Kidney (tissue), 11 donors: ENCODE measurements around the gene NPIPA8. TPM values are rescaled to one million over a fixed set of nuclear protein-coding genes. Genes with fewer than 3 reads are reported as not detected.
"Not testable (repeated sequence)": the region's sequence is repeated elsewhere in the genome, so short reads cannot be mapped to it uniquely, and the experiment has no call there.

ENCODE experiments used
- DNase-seq, 5 donors: peaks; one replicate each; pipeline ENCODE4 v3.0.0-alpha.2; 2013 to 2020
- FAIRE-seq: peaks from 2 replicates; lab custom pipeline; 2012; peaks lifted over from hg19 to GRCh38; lab: Jason Lieb, UNC
- H3K27ac ChIP-seq, 2 donors: one replicate each; pipeline ENCODE4 v1.7.0; 2013; ENCODE audit warnings: low read depth in 2 of 2, low read length in 2 of 2, inconsistent platforms in 1 of 2
- H3K27me3 ChIP-seq: one replicate; pipeline ENCODE4 v1.7.1; 2013; ENCODE audit warnings: low read length, inconsistent platforms; ENCODE audit not compliant: control insufficient read depth, insufficient read depth
- H3K36me3 ChIP-seq, 3 donors: one replicate each; pipeline versions ENCODE4 v1.7.0 to v1.7.1; 2013; ENCODE audit warnings: low read length in 3 of 3, control low read depth in 1 of 3, inconsistent platforms in 1 of 3; ENCODE audit not compliant: insufficient read depth in 3 of 3, control insufficient read depth in 2 of 3
- H3K4me1 ChIP-seq, 3 donors: one replicate each; pipeline versions ENCODE4 v1.7.0 to v1.7.1; 2013; ENCODE audit warnings: low read length in 3 of 3, inconsistent platforms in 1 of 3, low read depth in 1 of 3; ENCODE audit not compliant: control insufficient read depth in 2 of 3, insufficient read depth in 2 of 3
- H3K4me3 ChIP-seq, 3 donors: one replicate each; pipeline versions ENCODE4 v1.7.0 to v1.8.1; 2013; ENCODE audit warnings: low read length in 3 of 3, control low read depth in 1 of 3, inconsistent platforms in 1 of 3
- H3K9ac ChIP-seq, 3 donors: one replicate each; pipeline versions ENCODE4 v1.7.0 to v1.7.1; 2013; ENCODE audit warnings: low read length in 3 of 3, control low read depth in 1 of 3, inconsistent platforms in 1 of 3
- H3K9me3 ChIP-seq, 3 donors: one replicate each; pipeline versions ENCODE4 v1.7.0 to v1.7.1; 2013; ENCODE audit warnings: low read length in 3 of 3, control low read depth in 1 of 3, inconsistent platforms in 1 of 3; ENCODE audit not compliant: control insufficient read depth in 2 of 3, insufficient read depth in 1 of 3
- intact Hi-C: fragments of 100-400 bp; cut with DNase I; formaldehyde crosslinking; loops from one replicate; pipeline ENCODE4 v1.11.1; 2022
- polyA plus RNA-seq: library from polyadenylated mRNA; stranded (reverse); fragments of 350-450 nt; fragmentation: Illumina TruSeq; extraction: RNeasy Lipid Tissue Mini Kit (QIAGEN cat#74804); gene quantifications from one replicate; pipeline ENCODE4 v1.2.3, GENCODE V29; 2014; ENCODE audit warnings: low read depth, low replicate concordance; ENCODE audit not compliant: insufficient read depth
- total RNA-seq: library from RNA; stranded (reverse); fragmentation: NEBNext Ultra II Directional; extraction: Animal tissue kit (Norgen Biotek cat#: 25700); gene quantifications from one replicate; pipeline ENCODE4 v1.2.1, GENCODE V29; 2021
- donor health status: control.
- donor health status: control.
- donor health status: DM: yes; HTN: yes; CAD: no.
- donor health status: Normal renal cell carcinoma (clear cell type).

The NPIPA8 gene
- total and polyA plus RNA-seq, 2 donors from 2014 or later: 4.8 TPM

DNA sequence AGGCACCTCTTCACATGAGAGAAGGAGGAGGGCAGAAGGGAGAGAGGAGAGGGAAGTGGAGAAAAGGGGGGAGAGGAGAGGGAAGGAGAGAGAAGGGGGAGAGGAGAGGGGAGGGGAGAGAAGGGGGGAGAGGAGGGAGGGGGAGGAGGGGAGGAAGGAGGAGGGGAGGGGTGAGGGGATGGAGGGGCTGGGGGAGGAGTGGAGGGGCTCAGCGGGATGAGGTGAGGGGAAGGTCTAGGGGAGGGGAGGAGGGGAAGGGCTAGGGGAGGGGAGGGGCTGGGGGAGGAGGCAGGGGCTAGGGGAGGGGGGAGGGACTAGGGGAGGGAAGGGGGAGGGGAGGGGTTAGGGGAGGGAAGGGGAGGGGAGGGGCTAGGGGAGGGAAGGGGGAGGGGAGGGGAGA lies 5.5 kb upstream of the NPIPA8 start:
- H3K9me3 ChIP-seq, H3K27me3 ChIP-seq, intact Hi-C loops, H3K9ac ChIP-seq, H3K27ac ChIP-seq, H3K36me3 ChIP-seq, FAIRE-seq, DNase-seq, H3K4me3 ChIP-seq, H3K4me1 ChIP-seq: not testable (repeated sequence)

DNA sequence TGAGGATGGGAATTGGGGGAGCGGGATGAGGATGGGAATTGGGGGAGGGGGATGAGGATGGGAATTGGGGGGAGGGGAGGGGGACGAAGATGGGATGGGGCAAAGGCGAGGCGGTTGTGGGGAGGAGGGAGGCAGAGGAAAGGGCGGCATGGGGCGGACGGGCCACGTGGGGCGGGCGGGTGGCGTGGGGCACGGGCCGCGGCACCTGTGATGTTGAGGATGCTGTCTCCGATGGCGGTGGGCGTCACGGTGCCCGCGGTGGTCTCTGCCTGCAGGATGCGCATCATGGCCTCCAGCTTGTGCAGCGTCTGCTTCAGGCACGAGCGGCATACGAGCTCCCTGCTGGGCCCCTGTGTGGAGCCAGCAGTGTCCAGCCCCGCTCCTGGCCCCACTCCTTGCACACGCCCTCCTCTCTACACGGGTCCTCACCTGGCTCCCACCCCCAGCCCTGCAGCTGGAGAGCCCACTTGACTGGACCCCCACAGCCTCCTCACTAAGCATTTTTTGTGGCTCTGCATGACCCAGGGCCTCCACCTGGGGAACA lies 5.0 kb upstream of the NPIPA8 start:
- FAIRE-seq, H3K27ac ChIP-seq, intact Hi-C loops, H3K9me3 ChIP-seq, H3K36me3 ChIP-seq, H3K4me3 ChIP-seq, DNase-seq, H3K4me1 ChIP-seq, H3K9ac ChIP-seq, H3K27me3 ChIP-seq: not testable (repeated sequence)

DNA sequence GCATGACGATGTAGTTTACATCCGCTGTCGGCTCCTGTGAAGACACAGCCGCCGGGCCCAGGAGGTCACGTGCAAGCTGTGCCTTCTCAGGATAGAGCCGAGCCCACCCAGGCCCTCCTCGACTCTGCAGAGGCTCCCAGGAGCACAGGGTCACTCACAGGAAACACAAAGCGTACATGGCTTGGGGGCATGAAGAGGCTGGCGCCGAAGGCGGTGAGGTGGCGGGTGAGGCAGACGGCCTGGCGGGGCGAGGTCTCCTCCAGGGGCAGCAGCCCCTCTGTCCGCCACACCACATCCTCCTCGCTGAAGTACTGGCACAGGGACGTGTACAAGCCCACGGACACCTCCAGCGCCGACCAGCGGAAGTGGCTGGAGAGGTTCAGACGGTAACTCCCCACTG lies 2.7 kb upstream of the NPIPA8 start:
- H3K9ac ChIP-seq, H3K4me1 ChIP-seq, H3K27ac ChIP-seq, H3K27me3 ChIP-seq, intact Hi-C loops, H3K4me3 ChIP-seq, H3K36me3 ChIP-seq, H3K9me3 ChIP-seq, FAIRE-seq: not testable (repeated sequence)
- DNase-seq: peak in 1 of 5 donors; percentile 25

DNA sequence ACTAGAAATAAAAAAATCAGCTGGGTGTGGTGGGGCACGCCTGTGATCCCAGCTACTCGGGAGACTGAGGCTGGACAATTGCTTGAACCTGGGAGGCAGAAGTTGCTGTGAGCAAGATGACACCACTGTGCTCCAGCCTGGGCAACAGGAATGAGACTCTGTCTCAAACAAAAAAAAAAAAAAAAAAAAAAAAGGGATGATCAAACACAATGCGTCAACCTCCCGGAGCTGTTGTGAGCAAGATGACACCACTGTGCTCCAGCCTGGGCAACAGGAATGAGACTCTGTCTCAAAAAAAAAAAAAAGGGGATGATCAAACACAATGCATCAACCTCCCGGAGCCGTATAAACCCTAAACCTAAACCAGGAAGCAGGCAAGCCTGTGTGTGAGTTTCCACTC lies 24.7 kb downstream of the NPIPA8 start:
- intact Hi-C loops, H3K9ac ChIP-seq, H3K27ac ChIP-seq, H3K27me3 ChIP-seq, H3K36me3 ChIP-seq, DNase-seq, FAIRE-seq, H3K4me3 ChIP-seq, H3K4me1 ChIP-seq, H3K9me3 ChIP-seq: not testable (repeated sequence)

DNA sequence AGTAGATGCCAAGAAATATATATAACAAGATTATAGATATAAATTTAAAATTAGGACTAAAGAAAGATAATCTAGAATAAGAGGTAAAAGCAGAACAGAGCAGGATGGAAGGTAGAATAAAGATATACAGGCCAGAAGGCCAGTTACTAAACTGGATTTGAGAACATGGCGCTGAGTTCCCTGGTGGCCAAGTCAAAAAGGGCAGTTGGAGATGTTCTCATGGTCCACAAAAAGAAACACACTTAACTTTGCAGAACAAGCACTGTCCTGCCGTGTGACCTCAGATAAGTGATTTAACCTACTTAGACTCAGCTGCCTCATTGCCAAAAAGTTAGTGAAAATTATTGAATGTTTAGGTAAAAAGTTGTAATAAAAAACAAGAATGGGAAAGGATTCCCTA lies 27.4 kb downstream of the NPIPA8 start:
- DNase-seq, H3K36me3 ChIP-seq, FAIRE-seq, H3K4me3 ChIP-seq, intact Hi-C loops, H3K27me3 ChIP-seq, H3K9me3 ChIP-seq, H3K9ac ChIP-seq, H3K27ac ChIP-seq, H3K4me1 ChIP-seq: not testable (repeated sequence)

DNA sequence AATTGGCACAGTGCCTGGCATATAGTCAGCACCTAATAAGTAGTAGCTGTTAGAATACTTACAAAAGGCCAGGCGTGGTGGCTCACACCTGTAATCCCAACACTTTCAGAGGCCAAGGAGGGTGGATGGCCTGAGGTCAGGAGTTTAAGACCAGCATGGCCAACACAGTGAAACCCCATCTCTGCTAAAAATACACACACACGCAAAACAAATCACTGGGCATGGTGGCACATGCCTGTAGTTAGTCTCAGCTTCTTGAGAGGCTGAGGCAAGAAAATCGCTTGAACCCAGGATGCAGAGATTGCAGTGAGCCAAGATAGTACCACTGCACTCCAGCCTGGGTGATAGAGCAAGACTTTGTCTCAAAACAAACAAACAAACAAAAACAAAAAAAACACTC lies 29.3 kb downstream of the NPIPA8 start:
- intact Hi-C loops, H3K27me3 ChIP-seq, H3K4me3 ChIP-seq, H3K36me3 ChIP-seq, H3K9ac ChIP-seq, H3K4me1 ChIP-seq, FAIRE-seq, H3K9me3 ChIP-seq, H3K27ac ChIP-seq, DNase-seq: not testable (repeated sequence)

DNA sequence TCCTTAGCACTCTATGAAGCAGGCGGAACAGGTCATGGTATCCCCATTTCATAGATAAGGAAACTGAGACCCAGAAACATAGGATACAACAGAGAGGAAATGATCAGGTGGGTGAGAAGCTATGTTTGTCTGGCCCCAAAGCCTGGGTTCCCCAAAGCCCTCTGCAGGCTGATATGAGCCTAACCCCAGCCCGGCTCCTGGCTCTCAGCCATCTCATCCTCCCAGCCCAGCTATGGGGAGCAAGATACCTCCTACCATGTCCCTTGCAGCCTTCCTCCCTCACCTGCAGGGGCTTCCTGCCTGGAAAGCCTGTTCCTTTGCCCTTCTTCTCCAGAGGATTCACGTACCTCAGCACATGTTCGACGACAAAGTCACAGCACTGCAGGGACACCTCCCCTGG lies 30.5 kb downstream of the NPIPA8 start:
- H3K27ac ChIP-seq, H3K9me3 ChIP-seq, H3K4me3 ChIP-seq, DNase-seq, H3K36me3 ChIP-seq, H3K4me1 ChIP-seq, H3K27me3 ChIP-seq, FAIRE-seq, intact Hi-C loops, H3K9ac ChIP-seq: not testable (repeated sequence)

DNA sequence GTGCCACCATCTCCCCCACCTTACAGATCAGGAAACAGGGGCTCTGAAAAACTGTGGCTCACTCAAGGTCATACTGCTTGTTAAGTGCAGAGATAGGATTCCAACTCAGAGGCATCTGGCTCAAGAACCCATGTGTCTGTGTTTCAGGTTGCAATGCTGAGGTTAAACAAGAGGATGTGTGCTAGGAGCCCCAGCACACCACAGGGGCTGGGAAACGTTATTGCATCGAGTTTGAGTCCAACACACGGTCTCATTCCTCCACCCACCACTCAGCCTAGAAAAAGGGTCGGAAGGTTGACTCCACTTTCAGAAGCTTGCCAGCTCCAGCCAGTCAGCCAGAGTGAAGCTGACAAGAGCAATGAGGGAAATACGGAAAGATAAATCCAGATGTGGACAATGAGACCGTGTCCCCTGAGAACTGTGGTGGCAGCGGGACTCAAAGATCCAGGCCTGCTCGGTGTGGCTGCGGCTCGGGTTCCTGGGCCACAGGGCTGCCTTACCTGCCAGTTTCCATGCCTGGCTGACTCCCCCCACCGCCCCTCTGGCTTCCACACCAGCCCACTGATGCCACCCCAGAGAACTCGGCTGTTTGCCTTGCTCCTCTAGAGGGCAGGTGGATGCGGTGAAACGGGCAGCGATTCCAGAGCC lies 33.4 kb downstream of the NPIPA8 start:
- H3K27ac ChIP-seq, H3K36me3 ChIP-seq, H3K4me3 ChIP-seq, intact Hi-C loops, H3K9me3 ChIP-seq, H3K9ac ChIP-seq, H3K27me3 ChIP-seq, FAIRE-seq, DNase-seq, H3K4me1 ChIP-seq: not testable (repeated sequence)
